CD4-positive, alpha-beta T cell treated with Interleukin-15 for 4 hours (primary cell): ENCODE data around the gene ANO8.
A peak's percentile ranks its signal among the peaks of the same experiment; 100 is the strongest.

Experiments
- DNase-seq: peaks from one replicate; pipeline ENCODE4 v3.0.0-alpha.2; 2020; ENCODE audit warnings: low spot score

ANO8 gene

DNA sequence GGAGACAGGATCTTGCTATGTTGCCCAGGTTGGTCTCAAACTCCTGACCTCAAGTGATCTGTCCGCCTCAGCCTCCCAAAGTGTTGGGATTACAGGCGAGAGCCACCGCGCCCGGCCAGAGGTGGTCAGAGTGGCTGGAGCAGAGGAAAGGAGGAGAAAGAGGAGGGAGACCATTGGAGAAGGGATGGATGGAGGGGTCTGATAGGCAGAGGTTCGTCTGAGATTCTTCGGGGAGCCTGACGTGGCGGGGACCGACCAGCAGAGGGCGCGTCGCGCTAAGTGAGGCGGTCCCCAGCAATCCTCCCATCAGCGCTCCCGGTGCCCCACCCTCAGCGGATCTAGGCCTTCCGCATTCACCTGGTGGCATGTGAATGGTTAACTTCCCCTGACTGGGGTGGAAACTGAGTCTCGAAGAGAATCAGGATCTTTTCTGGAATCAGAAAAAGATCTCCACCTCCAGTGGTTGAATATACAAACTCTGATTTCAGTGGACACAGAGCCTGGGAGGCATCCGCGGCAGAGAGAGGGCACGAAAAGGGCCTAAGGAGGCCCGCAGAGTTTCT, 11.5 kb upstream of the ANO8 start:
- peak; percentile 79 for DNase-seq

DNA sequence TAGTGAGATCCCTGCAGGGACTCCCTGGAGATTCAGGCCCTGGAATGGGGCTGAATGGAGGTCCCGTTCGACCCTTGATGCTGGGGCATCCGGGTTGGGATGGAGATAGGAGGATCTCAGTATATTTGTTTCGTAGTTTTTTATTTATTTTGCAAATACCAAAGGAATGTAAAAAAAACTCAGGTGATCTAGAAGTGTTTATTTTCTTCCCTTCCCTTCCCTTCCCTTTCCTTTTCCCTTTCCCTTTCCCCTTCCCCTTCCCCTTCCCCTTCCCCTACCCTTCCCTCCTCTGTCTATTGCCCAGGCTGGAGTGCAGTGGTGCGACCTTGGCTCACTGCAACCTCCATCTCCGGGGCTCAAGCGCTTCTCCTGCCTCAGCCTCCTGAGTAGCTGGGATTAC, 7.2 kb upstream of the ANO8 start:
- DNase-seq: no peak

DNA sequence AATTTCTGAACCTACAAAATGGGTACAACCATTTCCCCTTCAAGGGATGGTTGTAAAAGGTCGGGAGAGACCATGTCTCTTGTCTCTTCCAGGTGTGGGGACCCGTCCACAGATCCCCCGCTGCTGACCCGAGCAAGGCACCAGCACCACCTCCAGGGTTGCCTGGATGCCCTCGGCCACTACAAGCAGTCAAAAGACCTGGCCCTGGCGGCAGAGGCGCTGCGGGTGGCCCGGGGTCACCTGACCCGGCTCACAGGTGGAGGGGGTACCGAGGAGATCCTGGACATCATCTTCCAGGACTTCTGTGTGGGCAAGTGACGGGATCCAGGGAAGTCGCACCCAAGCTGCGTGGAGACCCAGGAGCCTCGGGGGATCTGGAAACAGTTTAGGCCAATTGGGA, 6.7 kb upstream of the ANO8 start:
- DNase-seq: no peak

DNA sequence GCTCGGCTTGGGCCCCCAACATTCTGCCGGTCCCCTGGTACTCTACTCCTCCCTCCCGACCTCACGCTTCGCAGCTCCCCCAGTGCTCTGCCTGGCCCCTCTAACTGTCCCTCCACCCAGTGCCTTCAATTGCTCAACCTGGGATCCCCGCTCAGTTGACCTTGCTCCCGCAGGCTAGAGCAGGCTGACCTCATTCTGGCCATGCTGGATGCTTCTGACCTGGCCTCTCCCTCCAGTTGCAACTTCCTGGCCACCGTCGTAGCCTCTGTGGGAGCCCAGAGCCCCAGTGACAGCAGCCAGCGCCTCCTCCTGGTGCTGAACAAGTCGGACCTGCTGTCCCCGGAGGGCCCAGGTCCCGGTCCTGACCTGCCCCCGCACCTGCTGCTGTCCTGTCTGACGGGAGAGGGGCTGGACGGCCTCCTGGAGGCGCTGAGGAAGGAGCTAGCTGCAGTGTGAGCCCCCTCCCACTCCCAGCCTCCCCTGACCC, 6.3 kb upstream of the ANO8 start:
- no peak for DNase-seq

DNA sequence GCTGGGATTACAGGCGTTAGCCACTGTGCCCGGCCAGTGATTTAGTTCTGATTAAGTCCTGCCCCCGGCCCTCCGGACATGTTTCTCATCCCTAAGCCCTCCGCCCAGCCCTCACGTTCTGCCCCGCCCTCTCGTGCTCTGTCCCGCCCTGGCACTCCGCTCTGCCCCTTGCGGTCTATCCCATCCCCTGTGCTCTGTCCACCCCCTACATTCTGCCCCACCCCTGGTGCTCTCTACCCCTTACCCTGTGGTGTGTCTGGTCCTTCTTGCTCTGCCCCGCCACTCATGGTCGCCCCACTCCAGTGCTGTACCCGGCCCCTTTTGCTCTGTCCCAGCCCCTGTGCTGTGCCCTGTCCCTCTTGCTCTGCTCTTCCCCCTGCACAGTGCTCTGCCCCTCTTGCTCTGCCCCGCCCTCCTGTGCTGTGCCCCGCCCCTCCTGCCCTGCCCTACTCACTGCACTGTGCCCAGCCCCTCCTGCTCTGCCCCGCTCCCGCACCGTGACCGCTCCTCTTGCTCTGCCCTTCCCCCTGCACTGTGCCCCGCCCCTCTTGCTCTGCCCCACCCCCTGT, 5.7 kb upstream of the ANO8 start:
- DNase-seq: no peak

DNA sequence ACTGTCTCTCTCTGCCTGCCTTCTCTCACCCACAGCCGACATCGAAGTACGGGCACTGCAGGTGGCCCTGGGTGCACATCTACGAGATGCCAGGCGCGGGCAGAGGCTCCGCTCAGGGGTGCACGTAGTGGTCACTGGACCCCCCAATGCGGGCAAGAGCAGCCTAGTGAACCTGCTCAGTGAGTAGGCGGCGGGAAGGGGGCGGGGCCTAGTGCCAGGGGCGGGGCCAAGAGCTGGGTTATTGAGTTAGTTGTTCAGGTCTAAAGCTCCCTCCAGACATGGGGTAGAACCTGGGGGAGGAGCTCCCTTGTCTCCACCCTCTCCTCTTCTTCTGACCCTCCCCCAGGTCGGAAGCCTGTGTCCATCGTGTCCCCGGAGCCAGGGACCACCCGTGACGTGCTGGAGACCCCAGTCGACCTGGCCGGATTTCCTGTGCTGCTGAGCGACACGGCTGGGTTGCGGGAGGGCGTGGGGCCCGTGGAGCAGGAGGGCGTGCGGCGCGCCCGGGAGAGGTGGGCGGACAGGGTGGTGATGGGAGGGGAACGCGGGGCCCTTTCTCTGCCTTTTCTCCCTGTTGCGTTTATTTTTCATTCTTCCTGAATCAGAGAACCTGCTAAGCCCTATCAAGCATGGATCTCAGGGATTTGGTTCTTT, 4.6 kb upstream of the ANO8 start:
- DNase-seq: peak; percentile 3

DNA sequence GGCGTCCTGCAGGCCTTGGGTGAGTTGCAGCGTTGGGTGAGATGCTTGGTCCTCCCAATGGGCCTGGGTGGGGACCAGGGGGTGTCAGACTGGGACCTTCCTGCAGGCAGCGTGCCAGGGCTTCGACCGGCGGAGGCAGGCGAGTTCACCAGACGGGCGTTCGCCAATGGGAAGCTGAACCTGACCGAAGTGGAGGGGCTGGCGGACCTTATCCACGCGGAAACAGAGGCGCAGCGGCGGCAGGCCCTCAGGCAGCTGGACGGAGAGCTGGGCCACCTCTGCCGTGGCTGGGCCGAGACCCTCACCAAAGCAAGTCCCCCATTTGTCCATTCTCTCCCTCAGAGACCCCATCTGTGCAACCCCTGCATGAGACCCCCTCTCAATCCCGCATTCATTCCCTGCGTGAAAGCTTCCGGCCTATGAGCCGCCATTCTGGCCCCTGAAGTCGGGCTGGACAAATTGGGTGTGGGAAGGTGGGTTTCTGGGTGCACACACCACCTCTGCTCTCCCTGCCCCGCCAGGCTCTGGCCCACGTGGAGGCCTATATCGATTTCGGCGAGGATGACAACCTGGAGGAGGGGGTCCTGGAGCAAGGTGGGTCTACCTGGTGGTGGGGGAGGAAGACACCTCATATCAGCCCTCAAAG, 3.9 kb upstream of the ANO8 start:
- no peak for DNase-seq

DNA sequence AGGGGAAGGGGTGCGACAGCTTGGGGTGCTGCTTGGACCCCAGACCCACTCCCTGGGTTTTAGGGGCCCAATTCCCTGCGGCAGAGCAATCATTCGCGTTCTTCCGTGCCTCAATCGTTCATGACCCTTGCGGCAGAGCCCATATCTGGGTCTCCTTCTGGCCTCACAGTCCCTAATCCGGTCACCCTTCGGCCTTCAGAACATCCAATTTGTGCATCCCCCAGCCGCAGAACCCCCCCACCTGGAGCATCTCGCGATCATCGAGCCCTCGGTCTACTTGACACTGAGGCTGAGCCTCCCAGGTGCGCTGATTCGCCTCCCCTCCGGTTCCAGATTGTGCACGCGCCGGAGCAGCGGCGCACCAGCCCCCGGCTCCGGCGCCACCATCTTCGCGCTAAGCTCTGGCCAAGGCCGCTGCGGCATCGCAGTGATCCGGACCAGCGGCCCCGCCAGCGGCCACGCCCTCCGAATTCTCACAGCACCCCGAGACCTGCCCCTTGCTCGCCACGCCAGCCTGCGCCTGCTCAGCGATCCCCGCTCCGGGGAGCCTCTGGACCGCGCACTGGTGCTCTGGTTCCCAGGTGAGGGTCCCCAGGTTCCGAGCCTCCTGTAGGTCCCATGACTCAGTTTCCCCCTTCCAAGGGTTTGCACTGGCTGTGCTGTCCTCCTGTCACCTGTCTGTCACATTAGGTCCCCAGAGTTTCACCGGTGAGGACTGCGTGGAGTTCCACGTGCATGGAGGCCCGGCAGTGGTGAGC, 3.2 kb upstream of the ANO8 start:
- peak; percentile 20 for DNase-seq

DNA sequence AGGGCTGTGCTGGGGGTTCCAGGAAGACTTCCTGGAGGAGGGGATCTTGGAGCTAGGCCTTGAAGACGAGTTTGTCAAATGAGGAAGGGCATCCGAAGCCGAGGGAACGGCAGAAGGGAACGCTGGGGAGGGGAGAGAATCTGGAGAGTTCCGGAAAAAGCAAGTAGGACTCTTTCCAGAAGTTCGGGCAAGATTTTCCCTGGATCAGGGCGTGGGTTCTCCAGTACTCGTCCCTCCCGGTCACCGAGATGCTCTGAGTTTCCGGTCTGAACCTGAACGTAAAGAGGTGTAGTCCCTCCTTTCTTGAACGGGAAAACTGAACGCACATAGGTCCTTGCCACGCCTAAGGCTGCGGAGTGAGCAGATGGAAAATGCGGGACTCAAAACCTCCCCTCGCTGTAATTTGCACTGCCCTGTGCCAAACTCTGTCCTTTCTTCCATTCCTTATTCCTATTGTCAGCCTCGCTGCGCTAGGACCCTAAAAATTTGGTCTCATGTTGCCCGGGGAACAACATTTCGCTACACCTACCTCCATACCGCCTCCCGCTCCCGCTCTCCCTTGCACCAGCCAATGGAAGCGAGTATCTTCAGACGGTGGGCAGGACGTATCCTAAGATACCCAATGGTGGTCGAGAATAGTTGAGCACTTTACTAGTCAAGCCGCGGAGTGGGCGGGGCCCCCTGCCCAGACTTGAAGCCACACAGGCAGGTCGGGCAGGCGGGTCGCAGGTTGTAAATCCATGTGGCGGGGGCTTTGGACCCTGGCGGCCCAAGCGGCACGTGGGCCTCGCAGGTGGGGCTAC, 2.4 kb upstream of the ANO8 start, which contains the start of gene GTPBP3:
GTPBP3 (plus strand) TSS at position 682 of the 803 bp plus-strand sequence; CDS start at position 741, 59 bp downstream.
- peak; percentile 98 for DNase-seq

DNA sequence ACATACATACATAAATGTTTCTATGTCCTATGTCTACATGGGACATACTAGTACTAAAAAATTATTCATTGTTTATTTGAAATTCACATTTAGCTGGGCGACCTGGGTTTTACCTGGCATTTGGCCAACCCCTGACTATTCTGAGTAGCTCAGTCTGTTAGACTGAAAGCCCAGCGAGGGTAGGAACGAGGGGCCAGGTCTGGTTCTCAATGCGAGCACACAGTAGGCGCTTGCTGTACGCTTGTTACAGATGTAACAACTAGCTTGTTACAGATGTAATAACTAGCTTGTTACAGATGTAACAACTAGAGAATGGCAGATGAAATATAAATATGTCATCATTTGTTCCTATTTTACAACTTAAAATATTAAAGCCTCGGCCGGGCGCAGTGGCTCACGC, 920 bp upstream of the ANO8 start:
- DNase-seq: no peak

DNA sequence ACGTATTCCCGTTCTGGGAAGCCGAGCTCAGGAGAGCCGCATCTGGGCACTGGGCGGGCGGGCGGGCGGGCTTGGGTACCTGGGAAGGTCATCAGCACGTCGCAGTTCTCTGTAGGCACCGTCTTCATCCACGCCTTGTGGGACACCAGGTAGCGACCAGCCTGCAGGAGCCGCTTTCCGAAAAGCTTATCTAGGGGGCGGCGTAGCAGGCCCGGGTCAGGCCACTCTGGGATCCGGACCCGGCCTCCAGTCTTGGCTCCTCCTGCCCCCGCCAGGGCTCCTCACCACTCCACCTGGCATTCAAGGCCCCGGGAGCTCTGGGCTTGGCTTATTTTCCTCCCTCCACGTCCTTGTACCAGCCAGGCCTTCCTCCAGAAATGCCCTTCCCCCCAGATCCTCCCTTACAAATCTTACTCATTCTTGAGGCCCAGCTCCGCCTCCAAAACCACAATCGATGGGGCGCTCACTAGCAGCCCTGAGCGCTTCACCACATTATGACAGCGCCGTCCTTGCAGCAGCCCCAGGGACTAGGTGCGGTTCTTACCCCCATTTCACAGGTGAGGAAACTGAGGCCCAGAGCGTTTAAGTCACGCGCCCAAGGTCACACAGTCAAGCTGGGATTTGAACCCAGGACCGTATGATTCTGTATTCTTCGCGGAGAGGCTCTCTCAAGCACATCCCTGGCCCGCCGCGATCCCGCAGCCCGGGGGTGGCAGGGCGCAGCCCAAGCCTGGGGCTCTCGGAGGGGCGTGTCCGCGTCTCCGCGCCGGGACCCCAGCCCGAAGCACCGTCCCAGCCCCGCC, 843 bp downstream of the ANO8 start:
- peak; percentile 82 for DNase-seq

DNA sequence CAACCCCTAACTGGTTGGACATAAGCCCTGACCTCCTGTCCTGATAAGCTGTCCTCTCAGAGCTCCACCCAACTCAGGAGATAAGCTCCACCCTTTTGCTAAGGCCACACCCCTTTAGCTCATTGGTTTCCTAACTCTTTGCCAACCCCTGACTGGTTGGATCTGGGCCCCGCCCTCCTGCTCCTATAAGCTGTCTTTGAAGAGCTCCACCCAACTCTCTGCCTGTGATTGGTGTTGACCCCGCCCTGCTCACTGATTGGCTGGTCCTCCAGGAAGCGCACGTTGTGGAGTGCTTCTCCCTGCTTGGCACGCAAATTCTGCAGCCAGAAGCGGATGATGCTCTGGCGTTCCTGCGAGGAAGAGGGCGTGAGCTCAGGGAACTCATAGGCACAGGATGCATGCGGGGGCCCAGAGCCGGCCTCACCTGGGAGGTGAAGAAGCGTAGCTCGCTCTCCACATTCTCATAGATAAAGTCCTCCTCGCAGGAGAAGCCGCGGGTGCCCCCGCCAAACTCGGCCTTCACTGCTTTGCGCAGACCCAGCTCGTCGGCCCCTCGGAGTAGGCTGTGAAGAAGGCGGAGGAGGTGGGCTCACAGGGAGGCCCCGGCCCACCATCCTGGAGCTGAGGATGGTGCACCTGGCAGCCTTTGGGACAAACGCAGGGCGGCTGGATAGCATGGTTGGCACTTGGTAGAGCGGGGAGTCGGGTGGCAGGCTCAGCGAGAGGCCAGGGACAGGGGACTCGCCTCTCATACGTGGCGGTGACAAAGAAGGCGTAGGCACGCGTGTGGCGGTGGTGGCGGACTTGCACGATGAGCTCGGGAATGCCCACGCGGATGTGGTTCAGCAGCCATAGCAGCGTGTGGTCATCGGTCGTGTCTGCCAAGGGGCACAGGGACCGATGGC, 1.7 kb downstream of the ANO8 start:
- DNase-seq: peak; percentile 4

DNA sequence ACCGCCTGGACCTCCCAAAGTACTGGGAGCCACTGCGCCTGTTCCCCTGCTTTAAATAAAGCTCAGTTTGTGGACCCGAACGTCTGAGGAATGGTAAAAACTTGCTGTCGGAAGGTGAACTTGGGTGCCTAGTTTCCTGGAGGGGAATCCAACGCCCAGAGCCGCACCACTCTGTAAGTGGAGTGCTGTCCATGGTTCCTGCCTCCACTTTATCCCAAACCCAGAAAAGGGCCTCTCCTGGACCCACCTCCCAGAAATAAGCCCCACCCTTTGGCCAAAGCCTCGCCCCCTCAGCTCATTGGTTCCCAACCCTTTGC, 2.3 kb downstream of the ANO8 start:
- no peak for DNase-seq

DNA sequence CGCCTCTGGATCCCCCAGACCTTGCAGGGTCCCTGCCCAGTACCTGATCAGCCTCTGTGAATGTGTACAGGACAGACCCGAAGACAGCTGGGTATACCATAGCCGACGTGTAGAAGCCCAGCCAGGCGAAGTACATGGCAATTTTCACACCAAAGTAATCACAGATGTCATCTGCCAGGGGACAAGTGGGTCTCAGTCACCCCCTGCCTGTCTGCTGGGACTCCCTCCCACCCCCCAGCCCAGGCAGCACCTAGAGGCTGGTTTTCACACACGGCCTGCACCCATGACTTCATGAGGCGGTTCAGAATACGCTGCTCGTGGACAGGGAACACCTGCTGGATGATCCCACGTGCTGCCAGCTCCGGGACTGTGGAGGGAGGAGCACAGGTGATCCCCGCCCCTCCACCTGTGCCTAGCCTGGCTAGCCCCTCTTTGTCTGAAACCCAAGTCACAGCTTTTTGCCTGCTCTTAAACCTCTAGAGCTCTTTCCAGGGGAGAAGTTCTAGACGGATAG, 3.6 kb downstream of the ANO8 start:
- DNase-seq: no peak

DNA sequence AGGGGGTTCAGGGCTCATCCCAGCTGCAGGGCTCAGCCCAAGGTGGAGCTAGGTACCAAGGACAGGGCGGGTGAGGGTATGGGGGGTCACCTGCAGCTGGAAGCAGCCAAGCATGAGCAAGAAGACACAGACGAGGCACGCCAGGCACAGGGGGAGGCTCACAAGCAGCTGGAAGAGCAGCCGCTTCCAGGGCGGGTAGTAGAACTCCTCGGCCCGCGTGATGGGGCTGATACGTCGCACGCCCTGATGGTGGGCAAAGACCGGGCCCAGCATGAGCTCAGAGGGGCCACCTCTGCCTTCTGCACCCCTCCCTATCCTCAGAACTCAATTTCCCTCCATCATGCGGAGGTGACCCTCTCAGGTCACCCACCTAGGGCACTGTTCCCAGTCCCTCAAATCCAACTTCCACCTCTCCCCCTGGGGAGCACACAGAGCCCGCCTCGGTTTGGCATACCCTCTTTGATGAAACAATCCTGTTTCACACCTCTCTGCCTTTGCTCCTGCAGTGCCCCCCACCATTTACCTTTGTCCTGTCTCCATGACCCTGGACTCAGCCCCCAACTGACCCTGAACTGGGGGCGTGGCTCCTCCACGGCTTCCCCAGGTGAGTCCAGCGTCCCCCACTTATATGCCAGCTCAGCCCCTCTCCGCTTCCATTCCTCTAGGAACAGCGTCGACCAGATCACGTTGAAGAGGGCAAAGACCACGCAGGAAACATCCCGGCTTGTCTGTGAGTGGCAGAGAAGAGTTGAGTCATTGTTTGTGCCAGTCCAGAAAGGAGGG, 4.2 kb downstream of the ANO8 start:
- DNase-seq: no peak

DNA sequence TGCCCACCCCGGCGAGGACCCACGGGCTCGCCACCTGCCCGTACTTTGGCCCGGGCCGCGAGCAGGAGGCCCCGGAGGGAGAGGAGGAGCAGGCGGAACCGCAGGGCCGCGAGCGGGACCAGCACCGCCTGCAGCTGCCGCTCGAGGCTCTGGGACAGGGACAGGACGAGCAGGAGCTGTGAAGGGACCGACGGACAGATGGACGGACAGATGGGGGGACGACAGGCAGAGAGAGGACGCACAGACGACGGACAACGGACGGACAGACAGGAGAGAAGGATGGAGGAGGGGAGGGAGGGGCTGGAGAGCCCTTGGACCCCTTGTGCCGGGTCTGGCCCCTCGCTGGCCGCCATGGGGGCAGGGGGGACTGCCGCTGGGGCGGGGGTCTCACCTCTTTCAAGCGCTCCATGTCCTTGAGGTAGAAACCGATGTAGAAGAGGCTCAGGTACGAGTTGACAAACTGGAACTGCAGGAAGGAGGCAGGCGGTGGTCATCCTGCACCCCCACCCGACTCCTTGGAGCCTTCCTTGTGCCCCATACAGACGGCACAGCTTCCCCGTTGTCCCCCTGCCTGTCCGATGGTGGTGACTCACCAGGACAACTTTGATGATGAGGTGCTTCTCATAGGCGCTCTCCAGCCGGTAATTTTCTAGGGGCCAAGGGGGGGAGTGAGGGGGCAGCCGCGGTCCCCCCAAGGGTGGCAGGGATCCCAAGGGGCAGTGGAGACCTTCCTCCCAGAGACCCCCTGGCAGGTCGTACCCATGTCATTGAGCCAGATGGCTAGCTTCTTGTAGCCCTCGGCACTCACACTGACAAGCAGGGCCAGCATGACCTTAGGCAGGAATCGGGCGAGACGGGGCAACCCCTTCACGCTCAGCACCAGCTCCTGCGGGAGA, 5.0 kb downstream of the ANO8 start:
- no peak for DNase-seq

DNA sequence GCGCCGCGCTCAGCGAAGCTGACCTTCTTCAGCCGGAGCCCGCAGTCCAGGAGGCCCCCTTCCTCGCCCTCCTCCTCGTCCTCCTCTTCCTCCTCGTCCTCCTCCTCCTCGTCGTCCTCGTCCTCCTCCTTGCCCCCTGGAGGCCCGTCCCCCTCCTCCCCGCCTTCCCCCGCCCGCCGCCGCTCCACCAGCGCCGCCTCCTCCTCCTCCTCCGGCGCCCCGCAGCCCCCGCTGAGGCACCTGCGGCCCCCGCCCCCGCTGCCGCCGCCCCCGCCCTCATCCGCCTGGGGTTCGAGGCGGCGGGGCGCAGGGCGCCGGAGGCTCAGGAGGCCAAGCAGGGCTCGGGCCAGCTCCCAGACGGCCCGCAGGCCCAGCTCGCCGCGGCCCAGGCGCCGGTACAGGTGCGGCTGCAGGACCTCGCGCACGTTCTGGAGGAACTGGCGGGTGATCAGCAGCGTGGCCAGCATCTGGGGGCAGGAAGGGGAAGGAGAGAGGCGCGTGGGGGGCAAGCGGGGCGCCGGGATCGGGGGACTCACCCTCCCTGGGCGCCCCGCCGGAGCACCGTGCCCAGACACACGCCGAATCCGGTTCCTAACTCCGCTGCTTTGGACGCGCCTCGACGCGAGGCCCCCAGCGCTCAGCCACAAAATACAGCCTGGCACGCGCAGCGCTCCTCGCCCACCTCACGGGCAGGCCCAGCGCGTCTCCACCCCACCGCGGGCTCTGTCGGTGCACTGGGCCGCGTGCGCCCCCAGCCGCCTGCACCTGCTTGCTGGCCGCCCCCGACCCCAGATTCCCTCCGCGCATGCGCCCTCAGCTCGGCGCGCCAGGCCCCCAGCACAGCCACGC, 5.9 kb downstream of the ANO8 start:
- DNase-seq: peak; percentile 28
